EL (cell line): Measurements from ENCODE around the gene MEDAG.

Source experiments
- DNase-seq: peaks from one replicate; pipeline ENCODE4 v3.0.0-alpha.2; 2016

Gene MEDAG

GRCh38 chr13:30873499-30873898 is 32.6 kb upstream of the MEDAG start:
- no peak for DNase-seq

- no peak for DNase-seq
Measured at GRCh38 chr13:30874111-30874510, 32.0 kb upstream of the MEDAG start.

DNA sequence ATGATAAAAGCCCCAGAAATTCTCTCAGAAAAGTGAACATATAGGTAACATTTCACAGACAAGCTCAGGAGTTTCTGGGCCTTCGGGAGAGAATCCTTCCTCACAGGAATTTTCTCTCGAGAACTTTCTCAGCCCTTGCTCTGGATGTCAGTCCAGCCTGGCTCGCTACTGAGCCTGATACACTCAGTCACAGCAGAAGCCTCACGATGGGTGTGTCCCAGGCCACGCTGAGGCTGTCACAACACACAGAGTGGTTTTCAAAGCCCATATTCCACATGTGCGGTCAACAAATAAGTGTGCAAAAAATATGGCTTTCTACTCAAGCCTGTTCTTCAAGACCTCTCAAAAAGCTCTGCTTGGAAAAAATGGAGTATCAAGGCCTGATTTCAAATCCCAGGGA is 31.5 kb upstream of the MEDAG start:
- no peak for DNase-seq

- DNase-seq: peak; percentile 59
Measured at GRCh38 chr13:30877335-30877734, 28.7 kb upstream of the MEDAG start.

GRCh38 chr13:30880151-30880855 is 25.8 kb upstream of the MEDAG start:
- no peak for DNase-seq

GRCh38 chr13:30880856-30881155 is 25.3 kb upstream of the MEDAG start:
- DNase-seq: peak; percentile 86

GRCh38 chr13:30881191-30881651 is 24.9 kb upstream of the MEDAG start:
- no peak for DNase-seq

- no peak for DNase-seq
Measured at GRCh38 chr13:30882026-30882850, 23.8 kb upstream of the MEDAG start.

- DNase-seq: no peak
Measured at GRCh38 chr13:30882996-30883766, 22.9 kb upstream of the MEDAG start.

GRCh38 chr13:30884543-30884942 is 21.5 kb upstream of the MEDAG start:
- no peak for DNase-seq

- DNase-seq: no peak
Measured at GRCh38 chr13:30889196-30889690, 16.8 kb upstream of the MEDAG start.

- peak; percentile 31 for DNase-seq
Measured at GRCh38 chr13:30892966-30893365, 13.1 kb upstream of the MEDAG start.

- peak; percentile 86 for DNase-seq
Measured at GRCh38 chr13:30895773-30896172, 10.3 kb upstream of the MEDAG start.

DNA sequence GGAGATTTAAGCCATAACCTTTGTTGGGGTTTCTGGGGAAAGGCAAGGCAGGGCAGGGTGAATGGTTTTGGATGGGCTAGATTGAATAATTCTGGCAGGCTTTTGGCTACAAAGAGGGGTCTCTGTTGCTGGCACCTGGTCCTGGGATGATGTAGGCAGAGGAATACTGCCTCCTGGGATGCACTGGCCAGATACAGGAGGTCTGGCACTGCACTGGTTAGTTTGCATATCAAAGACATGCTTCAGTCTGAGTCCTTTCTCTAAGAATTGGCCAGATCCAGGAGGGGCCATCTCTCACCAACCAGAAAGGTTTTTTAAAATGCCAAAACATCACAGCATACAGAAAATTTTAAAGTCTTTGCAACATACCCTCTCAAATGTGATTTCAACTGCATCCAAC is 8.0 kb upstream of the MEDAG start:
- no peak for DNase-seq

- DNase-seq: peak; percentile 78
Measured at GRCh38 chr13:30898678-30899241, 7.3 kb upstream of the MEDAG start.

GRCh38 chr13:30900436-30900835 is 5.6 kb upstream of the MEDAG start:
- no peak for DNase-seq

GRCh38 chr13:30900952-30901749 is 4.9 kb upstream of the MEDAG start:
- no peak for DNase-seq

DNA sequence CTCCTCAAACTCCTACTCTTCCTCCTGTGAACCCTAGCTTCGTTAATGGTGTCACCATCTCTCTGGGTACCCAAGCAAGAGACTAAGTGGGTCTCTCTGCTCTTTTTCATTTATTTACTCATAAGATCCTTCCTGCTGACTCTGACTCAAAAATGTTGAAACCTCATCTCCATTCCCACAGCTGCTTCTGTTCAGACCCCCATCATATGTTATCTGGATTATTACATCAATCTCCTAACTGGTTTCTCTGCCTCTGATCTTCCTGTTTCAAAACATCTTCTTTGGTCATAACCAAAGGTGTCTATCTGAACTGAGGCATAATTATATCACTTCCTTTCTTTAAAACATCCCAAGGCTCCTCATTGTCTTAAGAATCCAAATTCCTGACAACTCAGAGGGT is 2.0 kb upstream of the MEDAG start:
- no peak for DNase-seq

DNA sequence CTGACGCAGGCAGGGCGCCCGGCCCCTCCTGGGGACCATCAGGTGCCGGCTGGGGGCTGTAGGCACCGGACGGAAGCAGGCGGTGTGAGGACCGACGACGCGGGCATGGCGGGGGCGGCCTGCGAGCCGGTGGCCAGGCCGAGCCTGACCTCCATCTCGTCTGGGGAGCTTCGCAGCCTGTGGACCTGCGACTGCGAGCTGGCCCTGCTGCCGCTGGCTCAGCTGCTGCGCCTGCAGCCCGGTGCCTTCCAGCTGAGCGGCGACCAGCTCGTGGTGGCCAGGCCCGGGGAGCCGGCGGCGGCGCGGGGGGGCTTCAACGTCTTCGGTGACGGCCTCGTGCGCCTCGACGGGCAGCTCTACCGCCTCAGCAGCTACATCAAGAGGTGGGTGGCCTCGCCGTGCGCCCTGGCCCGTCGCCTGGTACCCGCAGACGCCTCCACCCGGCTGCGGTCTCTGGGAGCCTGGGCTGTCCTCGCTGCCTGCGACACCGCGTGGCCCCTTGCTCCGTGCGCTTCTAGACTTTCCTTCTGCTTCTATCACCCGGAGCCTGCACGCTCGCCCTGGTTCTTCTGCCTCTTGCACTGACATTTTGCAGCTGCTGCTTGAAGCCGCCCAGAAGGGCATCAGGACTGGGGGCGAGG is 460 bp downstream of the MEDAG start:
- DNase-seq: no peak

- peak; percentile 70 for DNase-seq
Measured at GRCh38 chr13:30907121-30907861, 1.2 kb downstream of the MEDAG start.

DNA sequence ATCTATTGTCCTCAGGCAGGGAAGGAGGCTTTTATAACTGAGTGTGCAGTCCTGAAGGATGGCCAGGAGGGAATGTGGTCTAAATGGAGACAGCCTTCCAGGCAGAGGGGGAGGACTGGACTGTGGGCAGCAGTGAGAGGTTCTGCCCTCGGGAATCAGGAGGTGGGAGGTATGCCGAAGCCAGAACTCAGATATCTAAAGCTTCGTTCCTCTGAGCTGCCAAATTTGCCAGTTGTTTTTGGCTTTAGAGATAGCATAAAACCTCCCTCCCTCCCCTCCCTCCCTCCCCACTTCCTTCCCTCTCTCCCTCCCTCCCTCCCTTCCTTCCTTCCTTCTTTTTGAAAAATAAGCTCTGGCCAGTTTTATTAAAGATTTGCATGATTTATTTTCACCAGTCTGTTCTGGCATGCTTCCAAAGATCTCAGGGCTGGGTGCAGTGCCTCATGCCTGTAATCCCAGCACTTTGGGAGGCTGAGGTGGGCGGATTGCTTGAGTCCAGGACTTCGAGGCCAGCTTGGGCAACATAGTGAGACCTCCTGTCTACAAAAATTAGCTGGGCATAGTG is 2.4 kb downstream of the MEDAG start:
- DNase-seq: peak; percentile 38
